ENCODE data around the gene INPP5D. TPM values are rescaled to one million over a fixed set of nuclear protein-coding genes. Genes with fewer than 3 reads are reported as not detected.

Gene INPP5D
- total and polyA plus RNA-seq, 2 of the 13 experiments (the other 11 are each of a cell fraction or from before 2014, with no cell fraction given) = 16.7 to 18.0 TPM

DNA sequence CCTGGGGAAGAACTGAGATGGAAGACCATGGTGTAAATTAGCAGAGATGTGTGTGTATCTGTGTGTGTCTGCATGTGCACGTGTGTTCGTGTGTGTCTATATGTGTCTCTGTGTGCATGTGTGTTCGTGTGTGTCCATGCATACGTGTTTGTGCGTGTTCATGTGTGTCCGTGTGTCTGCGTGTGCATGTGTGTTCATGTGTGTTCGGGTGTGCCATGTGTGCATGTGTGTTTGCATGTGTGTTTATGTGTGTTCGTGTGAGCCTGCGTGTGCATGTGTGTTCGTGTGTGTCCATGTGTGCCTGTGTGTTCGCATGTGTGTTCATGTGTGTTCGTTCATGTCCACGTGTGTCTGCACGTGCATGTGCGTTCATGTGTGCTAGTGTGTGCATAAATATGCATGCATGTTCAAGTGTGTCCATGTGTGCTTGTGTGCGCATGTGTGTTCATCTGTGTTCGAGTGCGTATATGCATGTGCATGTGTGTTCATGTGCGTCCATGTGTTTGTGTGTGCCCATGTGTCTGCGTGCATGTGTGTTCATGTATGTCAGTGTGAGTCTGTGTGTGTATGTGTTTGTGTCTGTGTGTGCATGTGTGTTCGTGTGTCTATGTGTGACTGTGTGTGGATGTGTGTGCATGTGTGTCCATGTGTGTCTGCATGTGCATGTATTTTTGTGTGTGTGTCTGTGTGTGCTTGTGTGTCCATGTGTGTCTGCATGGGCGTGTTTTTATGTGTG is 24.5 kb upstream of the INPP5D start:
- Histone ChIP-seq H3K36me3 (replicated peaks in 1 of 2; ENCODE audit: control insufficient read depth in 1 of 2, insufficient read depth in 2 of 2, low read length in 2 of 2) (no peaks in the 10 kb centered on the region), H3K4me3 (replicated peaks in 1 of 3; ENCODE audit: insufficient read depth in 1 of 3, low read depth in 2 of 3, low read length in 3 of 3) (no peak overlapping the region), H2AFZ (ENCODE audit: low read length) (no peak overlapping the region), H3K9me3 (ENCODE audit: low read length) (no peaks in the 10 kb centered on the region), H3K4me1 (ENCODE audit: insufficient read depth, low read length) (peaks cover 15% of the 10 kb centered on the region), H3K9ac (ENCODE audit: insufficient read depth, low read depth, low read length) (no peak overlapping the region), H4K20me1 (ENCODE audit: insufficient read depth, low read length) (no peaks in the 10 kb centered on the region), H3K27ac (ENCODE audit: extremely low read length, insufficient read depth, low read length) (no peak overlapping the region), H3K27me3 (ENCODE audit: control insufficient read depth in 1 of 2, insufficient read depth in 2 of 2, low read length in 2 of 2) (peaks cover 10 to 35% of the 10 kb centered on the region in 2 experiments), H3K4me2 (ENCODE audit: low read depth, low read length) (no peak overlapping the region), H3K79me2 (ENCODE audit: insufficient read depth, low read length) (no peaks in the 10 kb centered on the region)
- intact Hi-C loops (cut with micrococcal nuclease; ENCODE audit: unreplicated experiment) (no loop called here), in situ Hi-C loops (cut with HindIII; ENCODE audit: extremely low pct_ligation_motif_present, low pct_unique_long_range_greater_than_20kb) (no loop called here)
- CTCF ChIA-PET (ENCODE audit: low intra/inter-chr PET ratio, low total read pairs) = no interaction called here
- ATAC-seq = no peak
- DNase-seq (ENCODE audit: low spot score) = no peak
- peak; percentile 74 for FAIRE-seq
- POLR2A ChIA-PET = interaction anchor here (1.2 kb wide), 1 partner anchor 23 kb away, joined by 3 read pairs; the partner anchor contains the start of gene NGEF
- no TSS peak for BruUV-seq (replicated peaks)
- 69% methylated on average over 23 of the region's 23 CpGs for WGBS (ENCODE audit: low lambda C conversion rate)
- no peak for TF ChIP-seq ZSCAN9 (CRISPR knock-in tag; IDR thresholded peaks at IDR 0.05; ENCODE audit: borderline replicate concordance)
- TF ChIP-seq SMARCC2 (IDR thresholded peaks at IDR 0.05) = no peak
- TF ChIP-seq ZNF143 (CRISPR knock-in tag; IDR thresholded peaks at IDR 0.05) = no peak
- no peak for TF ChIP-seq LRRFIP1 (CRISPR knock-in tag; conservative IDR thresholded peaks at IDR 0.05)
- TF ChIP-seq ZFX (CRISPR knock-in tag; IDR thresholded peaks at IDR 0.05; ENCODE audit: low read depth) = no peak
- 0 out of 2 replicates have a peak, but pooled peaks have one; percentile 70 for TF ChIP-seq DNMT1 (CRISPR knock-in tag; IDR thresholded peaks at IDR 0.05)
- TF ChIP-seq, protein P1, sequence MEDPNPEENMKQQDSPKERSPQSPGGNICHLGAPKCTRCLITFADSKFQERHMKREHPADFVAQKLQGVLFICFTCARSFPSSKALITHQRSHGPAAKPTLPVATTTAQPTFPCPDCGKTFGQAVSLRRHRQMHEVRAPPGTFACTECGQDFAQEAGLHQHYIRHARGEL (CRISPR knock-in tag; IDR thresholded peaks at IDR 0.05) = no peak
- TF ChIP-seq PRMT3 (CRISPR knock-in tag; IDR thresholded peaks at IDR 0.05; ENCODE audit: borderline replicate concordance, low read depth) = no peak
- TF ChIP-seq PITX1 (CRISPR knock-in tag; IDR thresholded peaks at IDR 0.05) = no peak
- TF ChIP-seq NRL (CRISPR knock-in tag; IDR thresholded peaks at IDR 0.05; ENCODE audit: borderline replicate concordance) = 0 out of 2 replicates have a peak, but pooled peaks have one; percentile 29
- 0 out of 2 replicates have a peak, but pooled peaks have one; percentile 24 for TF ChIP-seq ZNF207 (IDR thresholded peaks at IDR 0.05; ENCODE audit: borderline replicate concordance)
- no peak for TF ChIP-seq ZNF773 (CRISPR knock-in tag; IDR thresholded peaks at IDR 0.05; ENCODE audit: borderline replicate concordance)
- no peak for TF ChIP-seq PAX8 (CRISPR knock-in tag; IDR thresholded peaks at IDR 0.05; ENCODE audit: borderline replicate concordance)
- no peak for TF ChIP-seq CHD4 (IDR thresholded peaks at IDR 0.05; ENCODE audit: borderline replicate concordance, low read length)
- TF ChIP-seq ZZZ3 (CRISPR knock-in tag; IDR thresholded peaks at IDR 0.05; ENCODE audit: borderline replicate concordance) = no peak
- TF ChIP-seq NFYC (CRISPR knock-in tag; IDR thresholded peaks at IDR 0.05) = no peak
- TF ChIP-seq HNRNPLL (IDR thresholded peaks at IDR 0.05; ENCODE audit: low read depth, low read length, poor library complexity, severe bottlenecking) = no peak
- TF ChIP-seq CC2D1A (CRISPR knock-in tag; IDR thresholded peaks at IDR 0.05) = no peak
- no peak for TF ChIP-seq ZNF605 (CRISPR knock-in tag; IDR thresholded peaks at IDR 0.05)
- 0 out of 2 replicates have a peak, but pooled peaks have one; percentile 5 for TF ChIP-seq GABPA (IDR thresholded peaks at IDR 0.05; ENCODE audit: low read depth, low read length)
- TF ChIP-seq GABPA (CRISPR knock-in tag; IDR thresholded peaks at IDR 0.05; ENCODE audit: low read depth) = no peak
- TF ChIP-seq FOXA3 (CRISPR knock-in tag; IDR thresholded peaks at IDR 0.05) = no peak
